ENCODE measurements around the gene CHD9NB.

DNA sequence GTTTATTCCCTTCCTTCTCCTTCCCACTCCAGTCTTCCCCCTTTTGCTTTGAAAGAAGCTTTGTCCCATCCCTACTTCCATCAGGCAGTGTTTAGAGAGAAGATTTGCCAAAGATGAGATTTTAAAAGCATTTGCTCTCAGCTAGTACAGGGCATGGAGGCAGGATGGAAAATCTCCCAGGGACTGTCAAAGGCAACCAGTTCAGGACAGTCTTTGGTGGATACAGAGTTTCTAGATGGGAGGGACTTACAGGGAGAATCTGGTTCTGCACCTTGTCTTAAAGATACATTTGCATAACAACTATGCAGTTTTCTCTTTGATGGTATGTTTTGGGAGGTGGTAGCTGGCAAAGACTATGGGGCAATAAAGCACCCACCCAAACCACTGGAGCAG lies 28.3 kb upstream of the CHD9NB start:
- TF ChIP-seq CTCF (IDR thresholded peaks at IDR 0.05), result no peak
- TF ChIP-seq POLR2AphosphoS5 (IDR thresholded peaks at IDR 0.05; ENCODE audit: low read depth, low read length), result no peak
